Tibial nerve (tissue), 4 donors: Measurements from ENCODE around the gene ANO6.

Experiments used
- EP300 ChIP-seq, 2 donors: sonication (generic); formaldehyde crosslinking; IDR thresholded peaks; one replicate each; pipeline ENCODE4 v1.6.1; 2017; ENCODE audit warnings: antibody characterized with exemption in 2 of 2, mild to moderate bottlenecking in 1 of 2
- POLR2A ChIP-seq, 2 donors: fragments of 450-650 bp; IDR thresholded peaks; one replicate each; pipeline ENCODE4 v1.6.1; 2017; ENCODE audit warnings: antibody characterized with exemption in 2 of 2, mild to moderate bottlenecking in 2 of 2, moderate library complexity in 2 of 2
- TF ChIP-seq, protein P1 (sequence below), 5 experiments: fragments of 200-600 bp in 3 of 5; fragments of 450-650 bp in 2 of 5; sonication (generic) in 3 of 5; IDR thresholded peaks; one replicate each; pipeline ENCODE4 v1.5.1; 2016 to 2019; ENCODE audit warnings: antibody characterized with exemption in 5 of 5, mild to moderate bottlenecking in 3 of 5, moderate library complexity in 2 of 5

DNA sequence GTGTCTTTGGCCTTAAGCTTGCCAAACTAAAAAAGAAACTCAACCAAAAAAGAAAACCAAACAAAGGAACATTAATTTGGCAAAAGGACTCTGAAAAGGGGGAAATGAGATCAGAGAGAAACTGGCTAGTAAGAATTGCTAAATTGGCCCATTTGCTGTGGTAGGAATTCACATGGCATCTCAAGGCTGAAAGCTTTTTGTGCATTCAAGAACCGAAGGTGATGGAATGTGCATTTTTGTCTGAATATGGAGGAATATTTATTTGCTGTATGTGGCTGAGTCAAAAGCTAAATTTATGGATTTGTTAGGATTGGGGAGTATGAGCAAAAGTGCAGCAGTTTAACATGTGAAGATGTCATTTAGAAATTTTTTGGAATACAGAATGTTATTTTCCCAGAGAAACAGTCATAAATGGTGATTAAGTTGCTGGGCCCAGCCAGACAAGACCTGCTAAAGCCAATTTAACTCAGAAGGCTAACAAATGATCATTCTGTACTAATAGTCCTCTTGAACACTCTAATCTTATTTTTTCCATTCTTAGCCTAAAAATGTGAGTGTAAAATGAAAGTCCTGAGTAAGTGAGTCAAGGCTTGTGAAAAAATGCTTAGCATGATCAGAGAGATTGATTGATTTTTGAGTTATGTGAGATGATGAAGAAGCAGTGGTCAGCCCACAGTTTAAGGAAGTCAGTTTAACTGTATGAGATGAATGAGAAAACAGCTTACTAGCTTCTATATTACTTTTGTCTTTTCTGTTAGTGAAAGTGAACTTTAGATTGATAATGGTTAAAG is 94.1 kb downstream of the ANO6 start:
- TF ChIP-seq, protein P1, sequence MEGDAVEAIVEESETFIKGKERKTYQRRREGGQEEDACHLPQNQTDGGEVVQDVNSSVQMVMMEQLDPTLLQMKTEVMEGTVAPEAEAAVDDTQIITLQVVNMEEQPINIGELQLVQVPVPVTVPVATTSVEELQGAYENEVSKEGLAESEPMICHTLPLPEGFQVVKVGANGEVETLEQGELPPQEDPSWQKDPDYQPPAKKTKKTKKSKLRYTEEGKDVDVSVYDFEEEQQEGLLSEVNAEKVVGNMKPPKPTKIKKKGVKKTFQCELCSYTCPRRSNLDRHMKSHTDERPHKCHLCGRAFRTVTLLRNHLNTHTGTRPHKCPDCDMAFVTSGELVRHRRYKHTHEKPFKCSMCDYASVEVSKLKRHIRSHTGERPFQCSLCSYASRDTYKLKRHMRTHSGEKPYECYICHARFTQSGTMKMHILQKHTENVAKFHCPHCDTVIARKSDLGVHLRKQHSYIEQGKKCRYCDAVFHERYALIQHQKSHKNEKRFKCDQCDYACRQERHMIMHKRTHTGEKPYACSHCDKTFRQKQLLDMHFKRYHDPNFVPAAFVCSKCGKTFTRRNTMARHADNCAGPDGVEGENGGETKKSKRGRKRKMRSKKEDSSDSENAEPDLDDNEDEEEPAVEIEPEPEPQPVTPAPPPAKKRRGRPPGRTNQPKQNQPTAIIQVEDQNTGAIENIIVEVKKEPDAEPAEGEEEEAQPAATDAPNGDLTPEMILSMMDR (IDR thresholded peaks at IDR 0.05), result no peak
- TF ChIP-seq POLR2A (IDR thresholded peaks at IDR 0.05) (no peak), EP300 (IDR thresholded peaks at IDR 0.05) (no peak)
